IPS-18a (cell line): Measurements from ENCODE around the gene CASP3.

ENCODE experiments used
- H3K27ac ChIP-seq: one replicate; pipeline ENCODE4 v1.5.1; 2013; ENCODE audit warnings: low read length
- H3K27me3 ChIP-seq: one replicate; pipeline ENCODE4 v1.6.1; 2013; ENCODE audit warnings: mild to moderate bottlenecking, low read length; ENCODE audit not compliant: control insufficient read depth, insufficient read depth
- H3K36me3 ChIP-seq: one replicate; pipeline ENCODE4 v1.6.1; 2013; ENCODE audit warnings: low read depth, low read length; ENCODE audit not compliant: control insufficient read depth
- H3K4me1 ChIP-seq: one replicate; pipeline ENCODE4 v1.6.1; 2013; ENCODE audit warnings: low read depth, low read length; ENCODE audit not compliant: control insufficient read depth
- H3K4me3 ChIP-seq: one replicate; pipeline ENCODE4 v1.5.1; 2013; ENCODE audit warnings: low read length
- H3K9ac ChIP-seq: one replicate; pipeline ENCODE4 v1.6.1; 2013; ENCODE audit warnings: mild to moderate bottlenecking, low read length, moderate library complexity
- H3K9me3 ChIP-seq: one replicate; pipeline ENCODE4 v1.6.1; 2013; ENCODE audit warnings: low read depth, low read length; ENCODE audit not compliant: control insufficient read depth

Gene CASP3

DNA sequence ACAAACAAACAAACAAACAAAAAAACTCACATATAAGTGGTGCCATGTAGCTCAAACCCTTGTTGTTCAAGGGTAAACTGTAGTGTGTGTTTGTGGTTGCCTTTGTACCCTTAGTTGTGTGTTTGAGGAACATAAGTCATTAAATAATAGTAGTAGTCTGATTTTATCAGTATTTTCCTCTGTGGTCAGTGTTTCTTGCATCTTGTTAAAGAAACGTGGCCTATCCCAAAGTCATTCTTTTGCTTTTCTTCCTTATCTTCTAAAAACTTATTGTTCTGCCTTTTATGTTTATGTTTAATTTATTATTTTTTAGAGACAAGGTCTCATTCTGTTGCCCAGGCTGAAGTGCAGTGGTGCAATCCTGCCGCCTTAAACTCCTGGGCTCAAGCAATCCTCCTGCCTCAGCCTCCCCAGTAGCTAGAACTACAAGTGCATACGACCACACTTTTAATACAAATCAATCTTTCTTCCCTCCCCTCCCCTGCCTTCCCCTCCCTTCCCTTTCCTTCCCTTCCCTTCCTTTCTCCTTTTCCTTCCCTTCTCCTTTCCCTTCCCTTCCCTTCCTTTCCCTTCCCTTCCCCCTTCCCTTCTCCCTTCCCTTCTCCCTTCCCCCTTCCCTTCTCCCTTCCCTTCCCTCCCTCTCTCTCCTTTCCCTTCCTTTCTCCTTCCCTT is 26.7 kb upstream of the CASP3 start:
- Histone ChIP-seq H3K4me3 (no peak overlapping the region), H3K27me3 (no peaks in the 10 kb centered on the region), H3K9ac (no peak overlapping the region), H3K4me1 (no peaks in the 10 kb centered on the region), H3K36me3 (no peaks in the 10 kb centered on the region), H3K27ac (no peak overlapping the region), H3K9me3 (no peaks in the 10 kb centered on the region)

DNA sequence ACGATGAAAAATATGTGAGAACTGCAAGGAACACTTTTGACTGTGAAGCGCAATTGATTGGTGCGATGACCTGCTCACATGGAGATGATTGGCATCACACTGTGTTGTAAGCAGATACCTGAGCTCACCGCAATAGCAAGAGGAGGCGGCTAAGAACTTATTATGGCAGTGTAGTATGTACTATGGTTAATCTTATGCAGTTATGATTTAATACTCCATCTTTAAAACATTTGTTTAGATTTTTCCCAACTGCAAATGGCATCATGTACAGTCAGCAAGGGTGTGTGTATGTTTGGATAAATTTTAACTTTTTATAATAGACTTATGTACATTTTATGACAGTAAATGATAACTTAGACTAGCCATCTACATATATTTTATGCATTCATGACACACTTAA is 25.8 kb upstream of the CASP3 start:
- H3K27me3 ChIP-seq: no peaks in the 10 kb centered on the region
- no peaks in the 10 kb centered on the region for H3K36me3 ChIP-seq
- H3K27ac ChIP-seq: no peak overlapping the region
- H3K9me3 ChIP-seq: no peaks in the 10 kb centered on the region
- no peak overlapping the region for H3K4me3 ChIP-seq
- no peak overlapping the region for H3K9ac ChIP-seq
- H3K4me1 ChIP-seq: no peaks in the 10 kb centered on the region

DNA sequence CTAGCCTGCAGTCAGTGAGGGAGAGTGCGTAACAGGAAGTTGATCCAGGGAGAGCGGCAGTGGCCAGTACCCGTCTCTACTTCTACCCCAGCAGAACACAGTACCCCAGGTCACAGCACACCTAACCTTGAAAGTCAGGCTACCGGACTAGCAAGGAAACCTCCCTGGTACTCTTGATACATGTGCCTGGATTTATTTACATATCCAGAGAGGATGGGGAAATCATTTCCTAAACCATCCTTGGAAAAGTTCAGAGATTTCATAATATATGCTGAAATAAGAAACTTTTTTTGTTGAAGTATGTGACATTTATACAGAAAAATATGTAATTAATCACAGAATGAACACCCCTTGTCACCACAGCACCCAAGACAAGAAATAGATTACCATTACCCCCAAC is 24.8 kb upstream of the CASP3 start:
- Histone ChIP-seq H3K9ac (no peak overlapping the region), H3K27me3 (no peaks in the 10 kb centered on the region), H3K27ac (no peak overlapping the region), H3K4me1 (no peaks in the 10 kb centered on the region), H3K36me3 (no peaks in the 10 kb centered on the region), H3K9me3 (no peaks in the 10 kb centered on the region), H3K4me3 (no peak overlapping the region)

DNA sequence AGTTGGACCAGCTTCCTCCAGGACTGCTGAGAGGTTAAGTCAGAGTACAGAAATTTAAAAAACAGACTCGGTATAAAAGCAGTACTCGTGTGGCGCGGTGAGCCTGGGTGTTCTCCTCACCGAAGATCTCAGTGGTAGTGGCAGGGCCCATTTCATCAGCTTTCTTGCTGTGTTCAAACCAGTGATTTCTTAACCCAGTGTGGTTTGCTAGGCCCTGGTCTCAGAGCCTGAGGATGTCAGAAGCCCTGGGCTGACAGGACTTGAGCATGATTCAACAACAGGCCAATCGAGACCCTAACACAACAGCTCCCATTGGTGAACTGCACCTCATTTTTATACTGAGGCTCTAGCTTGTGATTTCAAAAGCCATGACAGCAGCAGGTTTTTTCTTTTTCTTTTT is 23.5 kb upstream of the CASP3 start:
- Histone ChIP-seq H3K36me3 (no peaks in the 10 kb centered on the region), H3K4me1 (no peaks in the 10 kb centered on the region), H3K9ac (no peak overlapping the region), H3K27me3 (no peaks in the 10 kb centered on the region), H3K4me3 (no peak overlapping the region), H3K27ac (no peak overlapping the region), H3K9me3 (no peaks in the 10 kb centered on the region)

DNA sequence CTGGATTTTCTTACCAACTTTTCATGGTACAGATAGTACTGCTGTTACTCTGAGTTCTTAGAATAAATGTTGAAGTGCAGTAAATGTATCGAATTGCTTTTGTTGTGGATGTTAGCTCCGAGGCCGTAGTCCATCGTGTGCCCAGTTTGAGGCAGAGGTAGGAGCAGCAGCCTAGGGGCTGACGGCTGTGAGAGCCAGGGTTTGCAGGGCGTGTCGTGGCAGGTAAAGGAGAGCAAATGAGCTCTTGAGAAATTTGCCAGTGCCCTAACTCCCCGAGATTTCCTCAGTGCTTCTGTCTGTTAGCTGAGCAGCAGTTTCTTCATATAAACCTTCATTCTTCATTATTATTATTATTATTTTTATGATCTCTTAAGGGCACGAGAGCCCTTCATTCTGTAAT is 21.9 kb upstream of the CASP3 start:
- H3K4me1 ChIP-seq: no peaks in the 10 kb centered on the region
- no peaks in the 10 kb centered on the region for H3K27me3 ChIP-seq
- no peak overlapping the region for H3K9ac ChIP-seq

DNA sequence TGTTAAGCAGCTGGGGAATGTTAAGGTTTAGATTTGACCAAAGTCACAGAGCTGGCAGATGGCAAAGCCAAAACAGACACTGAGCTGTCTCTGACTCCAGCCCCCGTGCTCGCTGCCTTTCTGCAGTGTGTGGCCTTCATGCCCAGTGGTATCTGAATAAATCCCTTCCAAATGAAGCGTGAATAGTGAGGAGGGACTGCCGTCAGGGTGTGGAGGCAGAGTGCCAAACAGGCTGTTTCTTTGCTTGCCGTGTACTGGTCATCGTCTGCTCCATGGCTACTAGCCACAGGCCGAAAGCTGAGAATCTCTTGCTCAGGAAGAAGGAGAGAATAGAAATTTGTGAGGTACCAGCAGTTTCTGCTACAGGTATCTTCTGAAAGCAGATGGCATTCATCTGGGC is 20.0 kb upstream of the CASP3 start:
- H3K27me3 ChIP-seq: no peaks in the 10 kb centered on the region
- no peaks in the 10 kb centered on the region for H3K36me3 ChIP-seq
- H3K9me3 ChIP-seq: no peaks in the 10 kb centered on the region
- H3K9ac ChIP-seq: no peak overlapping the region
- H3K27ac ChIP-seq: no peak overlapping the region
- H3K4me1 ChIP-seq: peaks cover 2% of the 10 kb centered on the region
- H3K4me3 ChIP-seq: no peak overlapping the region

More for the DNA sequence above, 21.9 kb upstream of the CASP3 start:
- no peak overlapping the region for H3K27ac ChIP-seq
- no peaks in the 10 kb centered on the region for H3K9me3 ChIP-seq
- H3K36me3 ChIP-seq: no peaks in the 10 kb centered on the region
- no peak overlapping the region for H3K4me3 ChIP-seq

DNA sequence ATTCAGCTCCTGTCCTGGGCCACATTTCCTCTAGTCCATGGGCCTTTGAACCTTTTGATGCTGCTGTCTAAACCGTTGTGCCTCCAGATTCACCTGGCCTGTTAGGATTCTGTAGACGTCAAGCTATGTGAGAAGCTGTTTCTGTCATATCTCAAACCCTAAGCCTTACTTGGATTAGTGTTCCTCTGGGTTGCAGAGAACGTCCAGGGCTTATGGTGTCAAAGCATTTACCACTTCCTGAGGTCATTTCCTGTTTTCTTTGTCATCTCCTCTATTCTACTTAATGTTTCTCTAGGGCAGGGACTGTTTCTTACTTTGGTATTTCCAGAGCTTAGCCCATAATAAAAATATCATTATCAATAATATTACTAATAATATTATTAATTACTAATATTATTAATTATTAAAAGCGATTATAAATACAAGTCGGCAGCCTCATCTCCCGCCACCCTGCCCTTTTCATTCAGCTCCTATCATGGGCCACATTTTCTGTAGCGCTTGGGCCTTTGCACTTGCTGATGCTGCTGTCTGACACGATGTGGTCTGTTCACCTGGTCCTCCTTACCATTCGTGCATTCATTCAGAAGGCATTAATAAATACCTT is 19.4 kb upstream of the CASP3 start:
- Histone ChIP-seq H3K9me3 (no peaks in the 10 kb centered on the region), H3K9ac (no peak overlapping the region), H3K36me3 (no peaks in the 10 kb centered on the region), H3K4me3 (no peak overlapping the region), H3K27ac (no peak overlapping the region), H3K4me1 (peaks cover 4% of the 10 kb centered on the region), H3K27me3 (no peaks in the 10 kb centered on the region)

DNA sequence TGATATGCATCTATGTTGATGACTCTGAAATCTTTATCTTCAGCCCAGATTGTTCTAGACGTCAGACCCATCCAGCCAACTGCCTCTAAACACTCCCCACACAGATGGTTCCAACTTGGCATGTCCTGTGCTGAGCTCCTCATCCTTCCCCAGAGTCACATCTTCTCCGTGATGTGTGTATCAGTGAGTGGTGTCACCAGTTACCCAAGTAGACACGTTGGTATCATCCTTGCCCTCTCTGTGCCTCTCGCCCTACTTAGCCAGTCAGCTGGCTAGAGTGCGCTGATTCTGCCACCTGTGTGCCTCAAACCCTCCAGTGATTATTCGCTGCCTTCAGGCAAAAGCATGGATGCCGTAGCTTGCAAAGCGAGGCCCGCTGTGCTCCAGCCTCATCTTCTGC is 18.8 kb upstream of the CASP3 start:
- Histone ChIP-seq H3K4me1 (peaks cover 4% of the 10 kb centered on the region), H3K9me3 (no peaks in the 10 kb centered on the region), H3K36me3 (no peaks in the 10 kb centered on the region), H3K27ac (no peak overlapping the region), H3K4me3 (no peak overlapping the region), H3K9ac (no peak overlapping the region), H3K27me3 (no peaks in the 10 kb centered on the region)

DNA sequence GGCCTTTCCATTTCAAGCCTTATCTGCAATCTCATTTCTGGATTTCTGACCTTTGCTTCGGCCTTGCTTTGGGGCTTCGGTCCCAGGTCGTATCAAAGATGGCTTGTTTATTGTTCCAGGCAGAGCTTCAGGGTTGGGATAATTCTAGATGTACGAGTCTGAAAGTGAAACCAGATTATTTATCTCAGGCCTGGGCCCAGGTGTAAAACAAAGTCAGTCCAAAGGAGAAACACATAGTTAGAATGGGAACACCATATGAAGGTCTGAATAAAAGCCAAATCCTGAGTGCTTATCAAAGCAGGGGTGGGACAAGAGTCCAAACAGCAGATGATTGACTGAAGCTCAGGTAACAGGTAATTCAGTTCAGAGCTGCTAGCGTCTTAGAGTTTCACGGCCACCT is 17.4 kb upstream of the CASP3 start:
- no peaks in the 10 kb centered on the region for H3K27me3 ChIP-seq
- no peak overlapping the region for H3K9ac ChIP-seq
- peaks cover 4% of the 10 kb centered on the region for H3K4me1 ChIP-seq
- no peak overlapping the region for H3K4me3 ChIP-seq
- H3K27ac ChIP-seq: no peak overlapping the region
- no peaks in the 10 kb centered on the region for H3K36me3 ChIP-seq
- no peaks in the 10 kb centered on the region for H3K9me3 ChIP-seq

DNA sequence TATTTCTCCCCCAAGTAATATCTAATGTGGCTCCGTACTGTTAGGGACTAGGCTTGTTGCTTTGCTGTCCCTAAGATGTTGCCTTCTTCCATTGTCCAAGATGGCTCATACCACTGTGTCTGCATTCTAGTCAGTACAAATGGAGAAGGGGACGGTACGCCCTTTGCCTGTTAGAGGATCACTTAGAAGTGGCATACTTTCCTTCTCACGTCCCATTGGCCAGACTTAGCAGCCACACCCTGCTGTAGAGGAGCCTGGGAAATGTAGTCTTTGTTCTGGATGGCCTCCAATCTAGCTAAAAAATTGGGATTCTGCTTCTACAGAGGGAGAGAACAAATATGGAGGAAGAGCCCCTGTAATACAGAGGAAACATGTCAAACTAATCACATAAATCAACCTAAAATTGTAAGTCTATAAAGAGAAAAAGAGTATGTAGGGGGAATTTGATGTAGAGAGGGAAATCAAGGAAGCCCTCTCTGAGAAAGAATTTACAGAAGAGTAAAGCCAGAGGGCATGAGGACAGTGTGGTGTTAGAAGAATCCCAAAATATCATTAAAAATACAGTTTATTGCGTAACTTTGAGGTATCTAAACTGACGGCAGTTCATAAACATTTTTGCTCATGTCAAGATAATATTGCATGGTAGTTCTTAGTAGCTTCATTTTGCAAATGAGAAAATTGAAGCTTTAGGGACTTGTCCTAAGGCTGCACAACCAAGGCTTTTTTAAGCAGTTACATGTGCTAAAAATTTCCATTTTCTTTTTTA is 15.4 kb upstream of the CASP3 start:
- Histone ChIP-seq H3K4me1 (peaks cover 4% of the 10 kb centered on the region), H3K36me3 (no peaks in the 10 kb centered on the region), H3K9me3 (no peaks in the 10 kb centered on the region), H3K4me3 (no peak overlapping the region), H3K27me3 (no peaks in the 10 kb centered on the region), H3K27ac (no peak overlapping the region), H3K9ac (no peak overlapping the region)

DNA sequence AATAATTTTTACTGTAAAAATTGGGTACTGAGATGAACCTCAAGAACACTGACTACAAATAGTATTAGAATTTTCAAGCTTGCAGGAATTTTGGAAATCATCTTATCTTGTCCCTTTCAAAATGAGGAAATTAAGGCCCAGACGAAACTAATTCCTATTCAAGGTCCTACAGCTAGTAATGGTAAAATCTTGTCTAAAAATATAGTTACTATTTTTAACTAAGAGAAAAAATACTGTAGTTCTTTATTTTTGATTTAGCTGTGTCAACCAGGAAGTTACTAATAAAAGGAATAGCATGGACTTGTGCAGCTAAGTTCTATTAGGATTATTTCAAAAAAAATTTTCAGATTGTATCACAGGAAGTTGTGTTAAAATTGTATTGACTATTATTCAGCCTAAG is 13.0 kb upstream of the CASP3 start:
- Histone ChIP-seq H3K36me3 (no peaks in the 10 kb centered on the region), H3K9ac (no peak overlapping the region)

DNA sequence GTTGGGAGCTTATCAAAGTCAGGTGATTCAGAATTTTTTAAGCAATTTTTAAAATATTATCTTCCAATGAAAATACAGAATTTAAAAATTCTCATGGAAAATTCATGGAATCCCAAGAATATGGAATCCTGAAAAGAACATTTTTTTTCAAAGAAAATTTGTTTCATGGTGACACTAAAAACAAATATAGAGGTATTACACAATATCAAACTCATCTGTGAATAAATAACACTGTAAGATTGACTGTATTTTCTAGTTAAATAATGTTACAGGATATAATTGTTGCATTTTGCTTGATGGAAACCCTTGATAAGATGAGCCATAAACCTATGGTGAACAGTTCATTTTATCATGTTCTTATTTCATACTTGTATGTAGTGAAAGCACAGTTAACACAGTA is 11.7 kb upstream of the CASP3 start:
- H3K27ac ChIP-seq: no peak overlapping the region
- H3K9ac ChIP-seq: no peak overlapping the region
- no peaks in the 10 kb centered on the region for H3K9me3 ChIP-seq
- no peaks in the 10 kb centered on the region for H3K36me3 ChIP-seq
- H3K4me3 ChIP-seq: no peak overlapping the region
- no peaks in the 10 kb centered on the region for H3K27me3 ChIP-seq
- H3K4me1 ChIP-seq: peaks cover 4% of the 10 kb centered on the region

More for the DNA sequence above, 13.0 kb upstream of the CASP3 start:
- no peak overlapping the region for H3K27ac ChIP-seq
- H3K4me3 ChIP-seq: no peak overlapping the region
- no peaks in the 10 kb centered on the region for H3K27me3 ChIP-seq
- H3K4me1 ChIP-seq: peaks cover 4% of the 10 kb centered on the region
- no peaks in the 10 kb centered on the region for H3K9me3 ChIP-seq
